Measurements from ENCODE around the gene RAB8B. TPM values are rescaled to one million over a fixed set of nuclear protein-coding genes. Genes with fewer than 3 reads are reported as not detected.

The RAB8B gene
- 10 to 100 TPM; 27.9 to 35.8 (median 34.6) TPM for polyA plus RNA-seq (ENCODE audit: insufficient read length in 4 of 4)

DNA sequence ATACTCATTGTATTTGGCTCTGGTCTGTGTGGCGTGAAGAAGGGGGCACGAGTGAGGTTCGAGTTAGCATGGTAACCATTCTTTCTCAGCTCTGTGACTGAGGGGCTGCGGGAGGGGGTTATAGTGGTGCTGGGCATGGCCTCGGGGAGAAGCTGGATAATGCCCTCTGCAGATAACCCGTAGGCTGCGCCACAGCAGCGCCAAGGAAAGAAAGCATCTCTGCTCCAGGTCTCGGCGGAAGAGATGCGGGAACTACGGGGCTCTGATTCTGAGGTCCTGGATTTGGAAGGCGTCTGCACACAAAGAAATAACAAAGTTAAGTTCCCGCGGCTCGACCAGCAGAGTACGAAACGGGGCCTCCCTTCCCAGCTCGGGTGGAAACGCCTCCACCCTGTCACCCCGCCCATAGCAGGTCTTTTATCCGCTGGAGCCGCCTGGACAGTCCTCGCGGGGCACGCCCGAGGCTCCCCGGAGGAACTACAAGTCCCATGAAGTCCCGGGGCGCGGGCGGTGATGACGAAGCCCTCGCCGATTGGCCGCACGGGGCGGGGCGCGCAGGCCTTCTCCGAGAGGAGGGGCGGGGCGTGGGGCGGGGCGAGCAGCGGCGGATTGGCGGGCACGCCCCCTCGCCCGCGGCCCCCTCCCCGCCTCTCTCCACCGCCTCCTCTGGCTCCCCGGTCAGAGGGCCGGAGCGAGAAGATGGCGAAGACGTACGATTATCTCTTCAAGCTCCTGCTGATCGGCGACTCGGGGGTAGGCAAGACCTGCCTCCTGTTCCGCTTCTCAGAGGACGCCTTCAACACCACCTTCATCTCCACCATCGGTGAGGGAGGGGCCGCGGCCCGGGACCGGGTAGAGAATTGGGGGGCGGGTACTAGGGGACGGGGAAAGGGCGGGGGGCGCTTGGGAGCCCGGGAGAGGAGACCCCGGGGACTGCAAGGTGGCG, at the start of gene RAB8B:
RAB8B (plus strand) TSS at position 681 of the 946 bp plus-strand sequence; CDS start at position 700, 19 bp downstream.
- DNase-seq (ENCODE audit: low read depth in 4 of 4, low spot score in 3 of 4), result peak; percentile 88 to 94 (median 91)

DNA sequence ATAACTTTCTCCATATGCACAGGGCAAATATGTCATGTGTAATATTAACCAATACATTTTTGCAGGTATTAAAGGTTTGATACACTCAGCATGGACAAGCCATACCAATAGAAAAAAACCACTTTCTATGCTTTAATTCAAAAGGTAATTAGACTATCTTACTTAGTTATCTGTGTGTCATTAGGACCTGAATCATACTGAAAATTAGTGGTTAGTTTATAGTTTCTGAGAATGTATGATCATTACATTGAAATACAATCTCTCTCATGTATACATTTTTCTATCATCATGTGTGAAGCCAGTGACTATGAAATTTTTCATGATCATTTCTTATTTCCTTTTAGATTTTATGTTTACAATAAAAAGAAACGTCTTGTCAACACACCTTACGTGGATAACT, 48.5 kb upstream of the RAB8B start:
- no peak for DNase-seq (ENCODE audit: low read depth in 4 of 4, low spot score in 3 of 4)

DNA sequence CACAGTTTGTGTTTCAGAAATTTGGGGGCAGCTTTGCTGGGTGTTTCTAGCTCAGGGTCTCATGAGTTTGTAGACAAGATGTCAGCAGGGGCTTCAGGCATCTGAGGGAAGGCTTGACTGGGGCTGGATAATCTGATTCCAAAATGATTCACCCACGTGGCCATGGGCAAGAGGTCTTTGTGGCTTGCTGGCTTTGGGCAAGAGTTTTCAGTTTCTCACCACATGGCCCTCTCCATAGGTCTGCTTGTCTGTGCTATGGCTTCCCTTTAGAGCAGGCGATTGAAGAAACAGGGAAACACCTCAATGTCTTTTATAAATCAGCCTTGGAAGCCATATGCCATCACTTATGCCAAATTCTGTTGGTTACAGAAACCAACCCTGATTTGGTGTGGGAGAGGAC, 44.0 kb upstream of the RAB8B start:
- DNase-seq (ENCODE audit: low read depth in 4 of 4, low spot score in 3 of 4), result no peak

DNA sequence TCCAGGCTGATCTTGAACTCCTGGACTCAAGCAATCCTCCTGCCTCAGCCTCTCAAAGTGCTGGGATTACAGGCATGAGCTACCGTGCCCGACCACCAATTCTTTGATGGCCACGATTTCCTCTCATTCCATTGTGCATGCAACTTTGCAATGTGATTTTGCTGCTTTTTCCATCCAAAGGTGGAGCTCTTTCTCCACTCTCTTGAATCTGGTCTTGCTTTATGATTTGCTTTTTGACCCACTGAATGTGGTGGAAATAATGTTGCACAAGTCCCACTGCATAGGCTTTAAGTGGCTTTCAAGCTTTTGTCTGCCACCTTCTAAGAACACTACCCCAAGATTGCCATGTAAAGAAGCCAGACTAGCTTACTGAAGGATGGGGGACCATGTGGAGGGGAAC, 42.7 kb upstream of the RAB8B start:
- DNase-seq (ENCODE audit: low read depth in 4 of 4, low spot score in 3 of 4), result no peak

DNA sequence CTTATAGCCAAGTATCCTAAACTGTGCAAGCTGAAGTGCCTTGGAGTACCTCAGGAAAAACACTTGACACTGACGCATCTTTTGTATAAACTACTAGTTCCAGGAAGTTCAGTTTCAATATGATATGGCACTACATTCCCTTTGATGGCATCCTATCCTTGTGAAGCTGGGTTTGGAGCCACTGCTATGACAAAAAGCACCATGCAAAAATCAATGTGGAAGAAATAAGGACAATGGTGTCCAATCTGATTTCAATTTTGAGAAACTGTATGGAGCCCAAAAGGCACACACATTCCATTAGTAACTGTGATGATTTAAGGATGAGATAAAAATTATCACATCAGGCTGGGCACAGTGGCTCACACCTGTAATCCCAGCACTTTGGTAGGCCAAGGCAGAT, 37.7 kb upstream of the RAB8B start:
- DNase-seq (ENCODE audit: low read depth in 4 of 4, low spot score in 3 of 4), result no peak

DNA sequence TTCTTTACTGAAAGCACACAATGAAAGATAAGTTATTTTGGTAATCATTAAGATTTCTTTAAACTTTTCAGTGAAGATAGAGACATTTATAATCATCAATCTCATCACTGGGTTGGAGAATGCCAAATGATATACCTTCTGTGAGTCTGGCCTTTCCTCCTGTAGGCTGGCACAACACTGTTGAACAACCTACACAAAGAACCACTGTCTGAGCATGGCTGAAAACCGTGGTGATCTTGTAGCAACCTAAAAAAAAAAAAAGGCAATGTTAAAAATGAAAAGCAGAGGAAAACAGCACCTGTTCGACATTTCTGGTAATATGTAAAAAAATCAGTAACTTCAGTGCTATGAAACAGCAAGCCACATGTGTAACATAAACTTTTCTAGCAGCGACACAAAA, 33.9 kb upstream of the RAB8B start:
- no peak for DNase-seq (ENCODE audit: low read depth in 4 of 4, low spot score in 3 of 4)

DNA sequence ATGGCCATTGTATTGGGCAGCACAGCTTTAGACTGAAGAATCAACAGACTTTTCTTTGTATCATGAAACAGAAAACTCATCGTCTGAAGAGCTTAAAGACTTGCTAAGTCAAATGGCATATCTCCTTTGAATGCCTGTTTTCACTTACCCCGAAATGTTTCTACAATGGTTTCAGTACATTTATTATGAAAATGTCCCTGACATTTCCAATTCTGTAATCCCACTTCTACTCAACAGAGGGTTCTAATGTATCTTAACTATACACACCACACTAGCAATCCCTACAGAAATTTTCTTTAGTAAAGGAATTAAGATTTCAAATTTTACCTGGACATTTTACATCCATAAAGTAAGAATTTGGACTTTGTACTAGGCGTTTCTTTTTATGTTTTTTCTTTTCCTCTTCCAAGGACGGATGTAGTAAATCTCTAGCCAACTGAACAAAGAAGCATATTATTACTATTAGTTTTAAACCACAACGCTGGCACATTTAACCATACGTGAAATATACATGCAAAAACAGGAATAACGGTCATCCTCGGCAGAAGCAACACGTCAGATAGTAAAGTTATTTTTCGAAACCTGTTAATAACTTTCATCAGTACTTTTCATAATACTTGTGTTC, 33.2 kb upstream of the RAB8B start:
- DNase-seq (ENCODE audit: low read depth in 4 of 4, low spot score in 3 of 4), result peak in 2 of 4 donors; percentile 1 to 19

DNA sequence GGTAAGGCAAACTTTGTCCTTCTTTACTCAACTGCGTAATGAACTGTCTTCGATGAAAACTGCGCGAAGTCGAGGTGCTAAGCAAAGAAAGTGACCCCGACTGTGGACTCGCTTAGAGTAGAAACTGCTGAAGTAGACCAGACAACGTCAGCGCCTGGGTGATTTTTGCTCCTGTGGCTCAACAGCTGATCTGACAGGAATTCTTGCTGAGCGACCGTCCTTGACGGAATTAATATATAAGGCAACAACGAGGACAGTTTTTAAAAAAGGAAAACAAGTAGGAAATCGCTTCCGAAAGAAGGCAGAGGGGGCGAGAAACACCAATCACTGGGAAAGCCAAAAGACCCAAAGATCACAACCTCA, 32.7 kb upstream of the RAB8B start:
- DNase-seq (ENCODE audit: low read depth in 4 of 4, low spot score in 3 of 4), result peak in 3 of 4 donors; percentile 35 to 53 (median 53)

DNA sequence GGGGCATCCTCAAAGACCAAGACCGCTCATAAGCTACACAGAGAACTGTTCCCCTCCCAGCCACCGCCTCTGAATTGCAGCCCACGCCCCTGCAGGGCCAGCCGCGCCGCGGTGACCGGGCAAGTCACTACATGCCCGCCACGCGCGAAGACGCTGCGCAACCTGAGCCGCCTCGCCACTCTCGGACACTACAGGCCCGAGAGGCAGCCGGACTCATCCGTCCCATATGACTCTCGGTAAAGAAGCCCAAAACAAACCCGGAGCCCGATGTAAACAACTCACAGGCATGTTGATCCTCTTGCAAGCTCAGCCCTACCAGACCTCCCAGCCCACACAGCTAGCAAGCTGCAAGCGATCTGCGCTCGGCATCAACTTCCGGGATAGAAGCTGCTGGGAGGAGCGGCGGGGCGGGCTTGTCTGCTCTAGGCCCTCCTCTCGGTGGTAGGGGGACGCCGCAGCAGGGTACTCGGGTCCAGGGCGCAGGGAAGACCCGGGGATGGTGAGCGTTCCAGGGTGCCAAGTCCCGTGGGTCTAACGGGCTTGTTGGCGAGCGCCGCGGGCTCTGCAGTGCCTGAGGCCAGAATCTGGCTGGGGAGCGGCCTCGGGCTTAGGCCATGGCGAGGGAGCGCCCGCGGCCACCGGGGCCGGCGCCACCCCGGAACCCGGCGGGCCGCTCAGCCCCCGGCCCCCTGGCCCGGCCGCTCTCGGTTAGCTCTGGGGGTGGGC, 32.1 kb upstream of the RAB8B start, which contains the start of gene RPS27L:
RPS27L (minus strand) TSS at position 360 of the 726 bp plus-strand sequence; CDS start at position 288, 72 bp downstream.
- peak; percentile 86 to 89 (median 89) for DNase-seq (ENCODE audit: low read depth in 4 of 4, low spot score in 3 of 4)

DNA sequence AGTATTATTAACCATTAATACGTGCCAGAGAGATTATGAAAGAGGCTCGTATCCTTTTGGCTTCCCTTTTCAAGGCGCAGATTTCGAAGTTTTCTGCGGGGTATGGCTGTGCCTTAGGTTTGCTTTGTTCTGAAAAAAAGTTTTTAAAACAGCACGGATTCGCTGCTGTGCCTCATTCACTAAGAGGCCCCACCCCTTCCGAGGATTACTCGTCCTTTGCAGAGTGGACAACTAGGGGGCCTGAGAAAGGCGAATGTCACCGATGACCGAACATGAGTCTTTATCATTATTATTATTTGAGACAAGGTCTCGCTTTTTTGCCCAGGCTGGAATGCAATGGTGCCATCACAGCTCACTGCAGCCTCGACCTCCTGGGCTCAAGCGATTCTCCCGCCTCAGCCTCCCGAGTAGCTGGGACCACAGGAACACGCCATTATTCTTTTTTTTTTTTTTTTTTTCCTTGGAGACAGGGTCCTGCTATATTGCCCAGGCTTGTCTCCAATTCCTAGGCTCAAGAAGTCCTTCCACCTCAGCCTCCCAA, 31.4 kb upstream of the RAB8B start:
- DNase-seq (ENCODE audit: low read depth in 4 of 4, low spot score in 3 of 4), result peak; percentile 41 to 71 (median 66)

DNA sequence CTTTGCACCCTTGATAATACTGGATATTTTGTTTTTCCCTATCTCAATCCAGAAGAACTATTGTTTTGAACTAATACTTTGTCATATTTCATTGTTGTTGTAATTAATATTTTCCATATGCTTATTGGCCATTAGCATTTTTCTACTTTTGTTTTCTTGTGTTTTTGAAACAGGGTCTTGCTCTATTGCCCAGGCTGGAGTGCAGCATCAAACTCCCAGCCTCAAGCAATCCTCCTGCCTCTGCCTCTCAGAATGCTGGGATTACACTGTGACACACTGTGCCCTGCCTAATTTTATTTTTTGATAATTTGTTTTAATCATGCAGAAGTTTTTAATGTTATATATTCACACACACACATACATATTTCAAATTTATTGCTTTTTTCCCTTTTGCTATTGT, 28.8 kb upstream of the RAB8B start:
- no peak for DNase-seq (ENCODE audit: low read depth in 4 of 4, low spot score in 3 of 4)

DNA sequence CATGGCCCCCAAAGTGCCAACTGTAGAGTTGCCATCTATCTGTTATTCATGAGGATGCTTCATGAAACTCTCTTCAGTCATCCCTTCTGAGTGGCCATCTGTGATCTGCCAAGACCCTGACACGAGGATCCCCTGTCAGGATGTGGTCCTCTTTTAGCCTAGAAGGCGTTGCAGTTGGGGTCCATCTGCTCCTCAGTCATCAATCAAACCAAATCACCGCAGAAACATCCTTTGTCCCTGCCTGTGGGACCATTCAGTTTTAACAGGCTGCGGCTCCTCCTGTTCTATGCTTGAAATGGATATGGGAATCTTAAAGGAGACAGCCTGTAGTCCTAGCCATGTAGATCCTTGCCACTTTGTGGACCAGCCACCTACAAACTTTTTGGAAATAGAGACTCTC, 26.2 kb upstream of the RAB8B start:
- DNase-seq (ENCODE audit: low read depth in 4 of 4, low spot score in 3 of 4), result no peak

DNA sequence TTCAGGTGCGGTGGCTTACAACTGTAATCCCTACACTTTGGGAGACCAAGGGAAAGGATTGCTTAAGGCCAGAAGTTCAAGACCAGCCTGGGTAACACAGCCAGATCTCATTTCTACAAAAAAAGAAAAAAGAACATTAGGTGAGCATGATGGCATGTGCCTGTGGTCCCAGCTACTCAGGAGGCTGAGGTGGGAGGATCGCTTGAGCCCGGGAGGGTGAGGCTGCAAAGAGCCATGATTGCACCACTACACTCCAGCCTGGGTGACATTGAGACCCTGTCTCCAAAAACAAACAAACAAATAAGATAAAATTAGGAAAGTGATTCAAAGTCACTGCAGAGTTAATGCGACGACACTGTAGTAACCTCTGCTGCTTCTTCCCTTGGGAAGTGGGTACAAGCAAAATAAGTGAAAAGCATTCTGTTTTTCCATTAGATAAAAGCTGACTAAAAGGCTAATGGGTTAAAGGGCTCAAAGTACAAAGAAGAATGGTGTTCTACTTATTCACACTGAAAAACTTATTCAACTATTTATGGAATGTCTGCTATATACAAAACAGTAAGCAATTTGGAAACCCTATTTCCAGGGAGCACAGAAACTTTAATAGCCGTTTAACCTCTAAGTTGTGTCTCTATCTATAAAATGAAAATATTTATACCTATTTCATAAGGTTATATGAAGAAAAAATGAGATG, 24.1 kb upstream of the RAB8B start:
- DNase-seq (ENCODE audit: low read depth in 4 of 4, low spot score in 3 of 4), result no peak

DNA sequence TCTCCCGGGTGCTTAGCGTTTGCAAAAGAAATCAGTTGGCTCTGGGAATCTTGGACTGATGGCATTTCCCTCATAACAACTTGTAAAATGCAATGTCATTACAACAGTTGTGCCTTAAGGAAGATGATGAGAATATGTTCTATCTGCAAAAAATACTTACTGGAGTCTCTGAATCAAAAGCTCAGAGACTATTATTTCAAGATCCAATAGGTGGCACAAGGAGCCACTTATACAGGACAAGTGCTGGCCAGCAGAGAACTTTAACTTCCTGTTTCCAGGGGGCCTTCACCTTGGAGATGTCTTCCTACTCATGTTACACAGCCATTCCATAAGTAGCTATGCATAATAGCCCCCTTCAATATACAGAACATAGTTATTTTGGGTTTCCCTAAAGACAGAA, 23.2 kb upstream of the RAB8B start:
- DNase-seq (ENCODE audit: low read depth in 4 of 4, low spot score in 3 of 4), result no peak

DNA sequence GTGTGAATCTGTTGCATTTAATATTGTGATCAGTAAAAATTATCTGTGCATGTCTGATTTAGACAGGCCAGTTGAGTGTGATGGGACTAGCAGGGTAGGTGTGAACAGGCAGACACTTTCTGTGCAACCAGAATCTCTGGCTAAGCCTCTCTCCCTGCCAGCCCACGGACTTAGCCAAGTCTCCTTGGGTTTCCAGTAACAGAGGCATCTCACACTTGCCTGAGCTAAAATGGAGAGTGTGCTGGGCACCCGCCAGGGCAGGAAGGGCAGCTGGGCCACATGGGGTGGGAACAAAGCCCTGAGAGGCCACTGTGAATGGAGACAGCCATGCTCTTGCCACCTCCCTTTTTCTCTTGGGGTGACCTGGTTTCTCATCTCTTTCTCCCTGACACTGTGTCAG, 19.6 kb upstream of the RAB8B start:
- no peak for DNase-seq (ENCODE audit: low read depth in 4 of 4, low spot score in 3 of 4)

DNA sequence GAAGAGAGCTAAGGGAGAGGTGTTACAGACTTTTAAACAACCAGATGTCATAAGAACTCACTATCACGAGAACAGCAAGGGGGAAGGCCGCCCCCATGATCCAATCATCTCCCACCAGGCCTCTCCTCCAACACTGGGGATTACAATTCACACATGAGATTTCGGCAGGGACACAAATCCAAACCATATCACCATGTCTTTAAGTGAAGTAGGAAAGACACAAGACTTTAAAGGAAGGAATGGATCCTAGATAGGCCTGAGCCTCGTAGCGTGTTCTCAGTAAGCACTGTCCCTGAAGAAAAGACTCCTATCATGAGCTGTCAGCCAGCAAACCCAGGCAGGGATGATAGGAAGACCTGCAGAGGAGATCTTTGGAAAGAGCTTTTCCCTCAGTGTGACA, 17.0 kb upstream of the RAB8B start:
- no peak for DNase-seq (ENCODE audit: low read depth in 4 of 4, low spot score in 3 of 4)

DNA sequence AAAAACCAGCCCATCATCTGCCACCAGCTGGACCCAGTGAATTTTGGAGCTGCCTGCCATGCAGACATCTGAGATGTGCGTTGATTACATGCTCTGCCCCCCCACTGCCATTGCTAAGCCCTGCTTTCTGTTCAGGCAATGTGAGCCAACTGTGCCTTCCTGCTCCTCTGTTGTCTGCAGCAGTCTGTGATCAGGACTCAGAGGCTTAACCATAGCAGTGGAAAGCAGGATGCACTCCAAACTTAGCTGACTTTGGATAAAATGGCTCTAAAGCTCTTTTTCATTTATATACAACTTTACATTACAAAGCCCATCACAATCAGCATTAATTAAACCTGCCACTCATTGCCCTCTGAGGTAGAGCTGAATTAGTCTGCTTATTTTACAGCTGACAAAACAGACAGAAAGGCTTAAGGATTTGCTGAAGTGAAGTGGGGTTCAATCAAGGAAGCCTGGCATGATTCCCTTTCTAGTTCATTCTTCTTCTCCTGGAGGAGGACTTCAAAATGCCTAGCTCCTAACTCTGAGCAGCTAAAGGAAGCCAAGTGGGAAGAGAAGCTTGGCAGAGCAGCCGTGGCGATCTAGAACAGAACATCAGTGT, 16.5 kb upstream of the RAB8B start:
- no peak for DNase-seq (ENCODE audit: low read depth in 4 of 4, low spot score in 3 of 4)

DNA sequence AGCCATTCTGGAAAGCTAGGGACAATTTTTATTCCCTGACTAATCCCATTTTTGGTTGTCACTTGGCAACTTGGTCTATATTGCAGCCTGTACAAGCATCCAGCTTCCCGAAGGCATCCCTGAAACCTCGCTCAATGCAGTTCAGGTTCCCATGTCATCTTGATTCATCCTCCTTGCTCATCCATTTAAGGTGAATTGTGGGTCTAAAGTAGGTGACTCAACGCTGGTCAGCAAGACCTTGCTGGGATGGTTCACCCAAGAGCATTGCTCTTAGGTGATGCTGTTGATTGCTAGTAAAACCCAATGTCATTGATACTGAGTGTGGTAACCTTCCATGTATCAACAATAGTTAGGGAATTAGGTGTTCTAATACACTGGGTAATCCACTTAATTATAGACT, 13.1 kb upstream of the RAB8B start:
- no peak for DNase-seq (ENCODE audit: low read depth in 4 of 4, low spot score in 3 of 4)

DNA sequence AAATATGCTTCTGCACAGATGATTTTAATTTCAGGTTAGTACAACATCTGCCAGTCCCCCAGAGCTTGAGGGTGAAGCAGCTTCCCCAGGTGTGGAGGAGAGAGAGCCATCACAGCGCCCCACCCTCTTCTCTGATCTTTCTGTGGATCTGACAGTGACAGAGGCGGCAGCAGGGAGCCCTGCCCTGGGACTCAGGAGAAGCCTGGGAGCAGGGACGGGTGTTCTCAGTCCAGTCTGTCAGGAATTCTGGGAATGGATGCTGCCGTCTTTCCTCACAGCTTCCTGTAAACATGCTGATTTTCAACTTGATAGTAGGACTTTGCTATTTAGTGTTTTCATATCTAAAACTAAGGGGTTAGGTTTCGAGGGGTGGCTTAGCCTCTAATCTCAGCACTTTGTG, 11.4 kb upstream of the RAB8B start:
- no peak for DNase-seq (ENCODE audit: low read depth in 4 of 4, low spot score in 3 of 4)

DNA sequence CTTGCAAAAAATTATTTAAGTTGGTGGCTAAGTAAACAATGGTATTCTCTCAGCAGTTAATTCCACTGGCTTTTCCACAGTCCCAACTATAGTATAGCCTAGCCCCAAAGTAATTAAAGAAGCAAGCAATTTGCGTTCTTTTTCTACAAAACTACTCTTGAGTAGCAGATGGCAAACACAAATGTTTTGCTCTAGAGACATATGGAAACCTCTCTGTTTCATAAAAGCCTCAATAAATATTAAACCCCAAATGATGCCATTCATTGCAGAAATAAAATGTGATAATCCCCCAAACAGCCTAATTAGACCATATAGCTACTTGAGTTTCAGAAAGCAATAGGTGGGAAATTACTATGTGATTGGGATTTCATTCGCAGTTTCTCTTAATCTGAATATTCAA, 8.7 kb upstream of the RAB8B start:
- no peak for DNase-seq (ENCODE audit: low read depth in 4 of 4, low spot score in 3 of 4)
